HL-60/S4 treated with retinoic acid at 250 ng/mL for 4 days and 3 days (cell line): ENCODE data around the gene SLC10A3.

Experiments
- in situ Hi-C: fragments of 300-500 bp; cut with MboI; formaldehyde crosslinking; loops from 2 replicates; pipeline ENCODE4 v1.7.0; 2022; ENCODE audit warnings: low sequenced_read_pairs

The SLC10A3 gene

DNA sequence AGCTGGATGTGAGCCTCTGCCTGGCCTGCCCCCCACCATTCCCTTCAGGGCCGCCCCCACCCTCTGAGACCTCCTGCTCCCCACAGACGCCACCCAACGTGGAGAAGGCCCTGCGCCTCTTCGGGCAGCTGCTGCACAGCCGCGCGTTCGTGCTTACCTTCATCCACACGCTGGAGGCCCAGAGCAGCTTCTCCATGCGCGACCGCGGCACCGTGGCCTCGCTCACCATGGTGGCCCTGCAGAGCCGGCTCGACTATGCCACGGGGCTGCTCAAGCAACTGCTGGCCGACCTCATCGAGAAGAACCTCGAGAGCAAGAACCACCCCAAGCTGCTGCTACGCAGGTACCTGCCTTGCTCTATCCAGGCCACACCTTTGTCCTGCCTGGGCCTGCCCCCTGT, 22.2 kb downstream of the SLC10A3 start:
- in situ Hi-C loops = no loop called here

DNA sequence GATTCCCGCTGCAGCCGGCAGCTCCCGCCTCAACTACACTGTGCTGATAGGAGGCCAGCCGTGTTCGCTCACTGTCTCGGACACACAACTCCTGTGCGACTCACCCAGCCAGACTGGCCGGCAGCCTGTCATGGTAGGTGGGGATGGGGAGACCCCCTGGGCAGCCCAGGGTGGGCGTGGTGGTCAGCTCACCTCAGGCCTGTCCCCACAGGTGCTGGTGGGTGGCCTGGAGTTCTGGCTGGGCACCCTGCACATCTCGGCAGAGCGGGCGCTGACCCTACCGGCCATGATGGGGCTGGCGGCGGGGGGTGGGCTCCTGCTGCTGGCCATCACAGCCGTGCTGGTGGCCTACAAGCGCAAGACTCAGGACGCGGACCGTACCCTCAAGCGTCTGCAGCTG, 22.9 kb downstream of the SLC10A3 start:
- in situ Hi-C loops = no loop called here

DNA sequence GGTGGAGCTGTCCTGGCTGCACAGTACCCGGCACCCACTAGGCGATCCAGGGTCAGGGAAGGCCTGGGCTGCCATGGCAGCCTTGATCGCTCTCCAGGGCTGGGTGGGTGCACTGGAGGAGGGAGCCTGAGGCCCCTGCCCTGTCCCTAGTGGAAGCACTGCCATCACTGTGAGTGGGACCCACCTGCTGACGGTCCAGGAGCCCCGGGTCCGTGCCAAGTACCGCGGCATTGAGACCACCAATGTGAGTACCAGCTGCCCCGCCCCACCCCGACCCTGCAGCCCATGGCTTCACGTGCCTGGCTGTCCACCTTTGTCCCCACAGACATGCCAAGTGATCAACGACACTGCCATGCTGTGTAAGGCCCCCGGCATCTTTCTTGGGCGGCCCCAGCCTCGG, 23.5 kb downstream of the SLC10A3 start:
- in situ Hi-C loops = no loop called here

DNA sequence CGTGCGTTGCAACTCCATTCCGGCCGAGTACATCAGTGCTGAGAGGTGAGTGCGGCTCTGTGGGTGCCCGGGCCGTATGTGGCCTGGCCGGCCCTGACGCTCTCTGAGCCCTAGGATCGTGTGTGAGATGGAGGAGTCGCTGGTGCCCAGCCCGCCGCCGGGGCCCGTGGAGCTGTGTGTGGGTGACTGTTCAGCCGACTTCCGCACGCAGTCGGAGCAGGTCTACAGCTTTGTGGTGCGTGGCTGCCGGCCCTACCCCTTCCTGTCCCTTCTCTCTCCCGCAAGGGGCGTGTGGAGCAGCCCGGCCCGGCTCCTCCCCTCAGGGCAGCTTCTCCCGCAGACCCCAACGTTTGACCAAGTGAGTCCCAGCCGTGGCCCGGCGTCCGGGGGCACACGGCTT, 24.4 kb downstream of the SLC10A3 start:
- in situ Hi-C loops = no loop called here

GRCh38 chrX:154465601-154466000, 24.8 kb downstream of the SLC10A3 start:
- in situ Hi-C loops = no loop called here

DNA sequence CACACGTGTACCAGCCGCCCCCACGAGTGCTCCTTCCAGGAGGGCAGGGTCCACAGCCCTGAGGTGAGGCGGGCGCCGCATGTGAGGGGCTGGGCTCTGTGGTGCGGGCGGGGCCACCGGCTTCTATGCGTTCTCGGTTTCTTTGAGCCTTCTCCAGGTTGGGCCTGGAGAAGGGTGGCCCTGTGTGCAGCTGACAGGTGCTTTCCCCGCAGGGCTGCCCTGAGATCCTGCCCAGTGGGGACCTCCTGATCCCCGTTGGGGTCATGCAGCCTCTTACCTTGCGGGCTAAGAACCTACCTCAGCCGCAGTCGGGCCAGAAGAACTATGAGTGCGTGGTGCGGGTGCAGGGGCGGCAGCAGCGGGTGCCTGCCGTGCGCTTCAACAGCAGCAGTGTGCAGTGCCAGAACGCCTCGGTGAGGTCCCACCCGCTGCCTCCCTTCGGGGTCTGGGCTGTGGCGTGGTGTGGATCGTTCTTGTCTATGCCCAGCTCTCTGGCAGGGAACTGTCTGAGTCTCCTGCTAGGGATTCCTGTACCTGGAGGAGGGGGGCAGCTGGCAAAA, 25.5 kb downstream of the SLC10A3 start:
- in situ Hi-C loops = no loop called here

DNA sequence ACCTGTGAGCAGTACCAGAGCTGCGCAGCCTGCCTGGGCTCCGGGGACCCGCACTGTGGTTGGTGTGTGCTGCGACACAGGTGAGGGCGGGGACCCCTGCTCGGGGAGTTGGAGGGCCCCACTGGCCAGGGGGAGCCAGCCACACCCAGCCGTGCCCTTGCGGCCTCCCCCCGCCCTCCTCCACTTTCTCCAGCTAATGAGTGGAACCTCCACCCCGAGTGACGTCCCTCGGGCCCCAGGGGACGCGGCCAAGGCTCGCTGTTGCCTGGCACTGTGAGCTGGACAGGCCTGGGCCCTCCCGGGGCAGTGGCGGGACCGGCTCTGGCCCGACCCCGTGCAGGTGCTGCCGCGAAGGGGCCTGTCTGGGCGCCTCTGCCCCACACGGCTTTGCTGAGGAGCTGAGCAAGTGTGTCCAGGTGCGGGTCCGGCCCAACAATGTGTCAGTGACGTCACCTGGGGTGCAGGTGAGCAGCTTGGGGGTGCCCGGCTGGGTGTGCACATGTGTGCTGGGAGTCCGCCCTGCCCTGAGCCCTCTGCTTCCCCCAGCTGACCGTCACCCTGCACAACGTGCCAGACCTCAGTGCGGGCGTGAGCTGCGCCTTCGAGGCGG, 26.7 kb downstream of the SLC10A3 start:
- in situ Hi-C loops = no loop called here

DNA sequence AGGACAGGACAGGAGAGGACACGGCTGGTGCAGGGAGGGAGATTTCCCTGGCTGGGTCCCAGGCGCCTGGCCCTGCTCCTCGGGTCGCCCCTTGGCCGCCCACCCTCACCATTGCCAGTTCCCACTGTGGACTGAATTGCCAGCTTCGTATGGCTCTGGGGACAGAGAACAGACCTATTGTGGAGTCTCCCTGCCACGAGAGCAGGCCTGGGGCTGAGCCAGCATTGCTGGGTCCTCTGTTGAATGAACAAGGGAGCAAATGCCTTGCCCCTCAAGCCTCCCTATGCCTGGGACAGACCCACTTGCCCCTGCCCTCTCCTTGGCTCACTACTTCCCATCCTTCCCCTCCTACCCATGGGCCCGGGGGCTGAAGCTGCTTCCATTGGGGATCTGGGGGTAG, 28.0 kb downstream of the SLC10A3 start:
- in situ Hi-C loops = no loop called here

- in situ Hi-C loops = no loop called here
Observed at GRCh38 chrX:154460326-154460725, 30.1 kb downstream of the SLC10A3 start.

DNA sequence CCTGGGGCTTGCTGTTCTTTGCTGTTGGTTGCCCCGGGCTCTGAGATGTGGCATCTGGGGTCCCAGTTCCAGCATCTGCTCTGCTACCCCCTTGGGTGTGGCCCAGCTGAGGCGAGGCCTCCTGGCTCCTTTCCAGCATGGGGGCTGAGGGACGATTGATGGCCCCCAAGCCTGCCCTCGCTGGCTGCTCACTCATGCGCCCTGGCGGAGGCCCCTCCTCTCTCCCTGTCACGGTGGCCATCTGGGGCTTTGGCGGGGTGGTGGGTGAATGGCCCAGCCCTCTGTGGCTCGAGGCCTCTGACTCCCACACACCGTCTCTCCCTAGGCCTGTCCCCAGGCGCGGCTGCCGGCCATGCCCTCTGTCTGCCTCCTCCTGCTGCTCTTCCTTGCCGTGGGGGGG, 30.6 kb downstream of the SLC10A3 start:
- in situ Hi-C loops = no loop called here

- in situ Hi-C loops = no loop called here
Observed at GRCh38 chrX:154458954-154459778, 31.3 kb downstream of the SLC10A3 start.

DNA sequence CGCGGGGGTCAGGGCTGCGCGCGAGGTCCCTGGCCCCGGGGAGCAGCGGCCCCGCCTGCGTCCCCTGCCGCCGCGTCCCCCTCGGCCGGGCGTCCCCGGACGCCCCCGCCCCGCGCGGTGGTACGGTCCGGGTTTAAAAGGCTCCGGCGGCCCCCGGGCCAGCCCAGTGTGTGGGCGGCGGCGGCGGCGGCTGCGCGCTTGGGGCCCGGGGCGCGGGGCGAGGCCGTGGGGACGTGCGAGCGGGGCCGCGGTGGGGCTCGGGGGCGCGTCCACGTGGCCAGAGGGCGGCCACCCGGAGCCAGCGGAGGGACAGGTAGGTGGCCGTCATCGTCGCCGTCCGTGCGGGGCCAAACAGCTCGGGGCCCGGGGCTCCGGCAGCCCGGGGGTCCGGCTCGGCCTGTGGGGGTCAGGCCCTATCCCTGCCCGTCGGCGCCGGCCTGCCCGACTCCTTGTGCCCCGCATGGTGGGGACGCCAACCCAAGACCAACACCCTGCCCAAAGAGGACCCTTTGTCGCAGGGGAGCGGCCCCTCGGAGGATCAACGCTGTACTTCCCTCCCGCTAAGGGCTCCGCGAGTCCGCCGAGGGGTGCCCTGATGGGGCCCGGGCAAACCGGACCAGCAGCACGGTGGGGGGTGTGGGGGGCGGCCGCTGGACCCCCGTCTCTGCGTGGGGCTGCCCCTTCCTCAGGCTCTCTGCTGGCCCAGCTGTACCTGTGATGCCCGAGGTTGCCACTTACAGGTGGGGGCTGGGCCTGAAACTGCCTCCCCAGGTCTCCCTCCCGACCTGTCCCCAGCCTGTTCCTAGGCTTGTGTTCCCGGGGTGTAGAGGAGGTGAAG, 32.1 kb downstream of the SLC10A3 start, which contains the start of gene PLXNA3:
PLXNA3 (plus strand) TSS at position 166 of the 838 bp plus-strand sequence. CDS start 1,903 bp downstream, outside the sequence.
- in situ Hi-C loops = no loop called here

GRCh38 chrX:154457491-154458115, 32.8 kb downstream of the SLC10A3 start:
- in situ Hi-C loops = no loop called here

GRCh38 chrX:154452823-154453222, 37.6 kb downstream of the SLC10A3 start:
- in situ Hi-C loops = no loop called here

DNA sequence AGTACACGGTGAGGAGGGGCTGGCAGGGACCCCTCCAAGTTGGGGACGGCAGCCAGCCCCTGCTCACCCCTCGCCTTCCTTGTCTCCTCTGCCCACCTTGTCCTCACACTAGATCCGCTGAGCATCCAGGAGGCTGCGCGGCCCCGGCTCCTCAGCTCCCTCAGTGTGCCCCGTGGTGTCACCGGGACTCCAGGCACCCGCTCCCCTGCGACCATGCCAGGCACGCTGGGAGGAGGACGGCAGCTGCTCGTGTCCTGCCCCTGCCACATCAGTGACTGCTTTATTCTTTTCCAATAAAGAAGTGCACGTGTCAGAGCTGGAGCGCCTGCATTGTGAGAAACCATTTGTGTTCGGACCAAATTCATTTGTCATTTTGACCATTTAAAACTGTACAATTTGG, 40.1 kb downstream of the SLC10A3 start:
- in situ Hi-C loops = no loop called here

DNA sequence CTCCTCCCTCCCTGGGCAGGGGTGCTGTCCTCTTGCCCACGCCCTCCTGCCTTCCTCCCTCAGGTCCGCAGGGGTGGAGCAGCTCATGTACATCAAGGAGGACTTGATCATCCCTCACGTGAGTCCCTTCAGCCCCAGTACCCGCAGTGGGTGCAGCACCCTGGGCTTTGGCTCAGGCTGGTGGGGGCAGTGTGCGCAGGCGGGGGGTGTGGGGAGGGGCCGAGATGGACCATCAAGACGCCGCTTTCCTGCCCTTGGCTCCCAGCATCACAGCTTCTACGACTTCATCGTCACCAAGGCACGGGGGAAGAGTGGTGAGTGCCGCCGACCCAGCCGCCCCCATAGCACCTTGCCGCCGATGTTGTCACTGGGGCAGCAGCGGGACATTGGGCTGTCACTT, 40.8 kb downstream of the SLC10A3 start:
- in situ Hi-C loops = no loop called here

GRCh38 chrX:154448484-154448883, 41.9 kb downstream of the SLC10A3 start:
- in situ Hi-C loops = no loop called here

DNA sequence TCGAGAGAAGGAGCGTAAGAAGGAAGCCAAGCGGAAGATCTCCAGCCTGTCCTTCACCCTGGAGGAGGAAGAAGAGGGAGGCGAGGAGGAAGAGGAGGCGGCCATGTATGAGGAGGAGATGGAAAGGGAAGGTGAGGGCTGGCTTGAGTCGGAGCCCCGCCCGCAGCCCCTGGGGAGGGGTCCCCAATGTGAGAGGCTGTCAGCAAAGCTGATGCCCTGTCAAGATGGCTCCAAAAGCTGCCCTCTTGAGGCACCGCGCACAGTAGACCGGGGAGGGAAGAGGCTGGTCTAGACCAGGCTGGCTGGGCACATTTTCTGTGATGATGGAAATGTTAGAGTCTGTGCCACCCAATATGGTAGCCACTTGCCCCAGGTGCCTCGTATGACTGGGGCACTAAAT, 44.0 kb downstream of the SLC10A3 start:
- in situ Hi-C loops = no loop called here

GRCh38 chrX:154445776-154446175, 44.7 kb downstream of the SLC10A3 start:
- in situ Hi-C loops = no loop called here

DNA sequence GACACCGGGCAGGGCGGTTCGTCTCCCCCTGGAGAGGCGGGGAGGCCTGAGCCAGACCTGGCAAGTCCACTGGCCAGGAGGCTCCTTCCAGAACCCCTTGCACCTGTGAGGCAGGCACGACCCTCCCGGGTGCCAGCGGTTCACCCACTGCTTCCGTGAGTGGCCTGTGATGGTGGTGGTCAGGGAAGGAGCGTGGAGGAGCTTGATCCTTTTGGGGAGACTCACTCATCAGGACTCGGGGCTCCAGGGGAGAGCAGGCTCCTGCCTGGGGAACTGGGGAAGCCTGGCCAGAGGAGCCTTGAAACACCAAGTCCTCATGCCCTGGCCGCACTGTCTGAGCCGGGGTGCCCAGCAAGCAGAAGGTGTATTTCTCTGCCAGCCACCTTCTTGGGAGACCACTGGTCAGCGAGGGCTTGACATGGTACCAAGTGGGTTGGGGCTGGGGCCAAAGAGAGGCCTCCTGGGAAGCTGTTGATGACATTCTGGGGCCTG, 45.6 kb downstream of the SLC10A3 start:
- in situ Hi-C loops = no loop called here
